Cardiac fibroblast (primary cell): ENCODE measurements around the gene TCAIM.

Experiments
- DNase-seq, 2 donors: peaks; one replicate each; pipeline versions ENCODE4 v3.0.0 to v3.0.0-alpha.2; 2010; ENCODE audit warnings: low read depth in 2 of 2
- H3K4me3 ChIP-seq, 2 donors: replicated peaks in 1 of 2; 1 replicate in 1 of 2; 2 replicates in 1 of 2; pipeline ENCODE4 v1.5.1; 2011; ENCODE audit warnings: low read depth in 2 of 2, low read length in 2 of 2, mild to moderate bottlenecking in 2 of 2, moderate library complexity in 1 of 2
- CTCF ChIP-seq: IDR thresholded peaks from one replicate; pipeline ENCODE4 v1.5.1; 2011; ENCODE audit warnings: low read depth, mild to moderate bottlenecking, low read length, inconsistent platforms

TCAIM gene

GRCh38 chr3:44419923-44420650 lies 81.5 kb downstream of the TCAIM start:
- TF ChIP-seq CTCF = no peak
- no peak overlapping the region for H3K4me3 ChIP-seq
- DNase-seq = no peak

- TF ChIP-seq CTCF = no peak
- no peak overlapping the region for H3K4me3 ChIP-seq
- DNase-seq = no peak
These were observed 82.1 kb downstream of the TCAIM start for GRCh38 chr3:44420676-44421075.

DNA sequence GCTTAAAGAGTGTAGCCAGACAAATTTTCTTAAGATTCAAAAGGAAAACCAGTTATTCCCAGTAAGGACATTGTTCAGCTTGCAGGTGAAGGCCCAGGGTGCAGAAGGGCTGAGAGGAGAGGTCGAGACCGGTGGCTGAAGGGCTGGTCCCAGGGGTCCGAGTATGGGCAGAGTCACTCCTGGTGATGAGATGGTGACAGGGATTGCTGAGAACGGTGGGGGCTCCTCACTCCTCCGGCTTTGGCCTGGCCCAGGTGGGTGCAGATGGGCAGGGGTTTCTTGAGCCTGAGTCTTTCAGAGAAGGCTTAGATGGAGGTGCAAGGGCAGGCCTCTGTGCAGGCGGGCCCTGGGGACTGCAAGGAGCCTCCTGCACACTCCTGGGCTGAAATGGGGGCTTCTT lies 82.7 kb downstream of the TCAIM start:
- no peak for DNase-seq
- no peak for TF ChIP-seq CTCF
- H3K4me3 ChIP-seq = no peak overlapping the region

DNA sequence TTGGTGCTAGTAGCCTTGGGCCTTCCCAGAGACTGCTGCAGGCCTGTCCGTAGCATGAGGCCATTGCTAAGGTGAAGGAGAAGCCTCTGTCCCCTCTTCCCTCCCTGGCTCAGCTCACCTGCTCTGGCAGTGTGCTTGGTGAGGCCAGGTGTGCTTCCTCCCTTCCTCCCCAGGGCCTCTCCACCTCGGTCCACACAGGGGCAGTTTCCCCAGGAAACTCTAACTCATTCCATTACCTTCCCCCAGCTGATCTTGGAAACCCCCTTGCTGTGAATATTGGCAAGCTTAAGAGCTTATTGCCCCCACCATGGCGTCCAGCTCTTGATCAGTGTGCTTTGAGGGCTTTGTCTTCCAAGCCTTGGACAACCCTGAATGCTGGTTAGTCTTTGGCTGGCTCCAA lies 86.2 kb downstream of the TCAIM start:
- TF ChIP-seq CTCF = no peak
- DNase-seq = no peak
- no peak overlapping the region for H3K4me3 ChIP-seq

- no peak for TF ChIP-seq CTCF
- DNase-seq = no peak
- H3K4me3 ChIP-seq = no peak overlapping the region
These were observed 89.1 kb downstream of the TCAIM start for GRCh38 chr3:44427683-44428082.

DNA sequence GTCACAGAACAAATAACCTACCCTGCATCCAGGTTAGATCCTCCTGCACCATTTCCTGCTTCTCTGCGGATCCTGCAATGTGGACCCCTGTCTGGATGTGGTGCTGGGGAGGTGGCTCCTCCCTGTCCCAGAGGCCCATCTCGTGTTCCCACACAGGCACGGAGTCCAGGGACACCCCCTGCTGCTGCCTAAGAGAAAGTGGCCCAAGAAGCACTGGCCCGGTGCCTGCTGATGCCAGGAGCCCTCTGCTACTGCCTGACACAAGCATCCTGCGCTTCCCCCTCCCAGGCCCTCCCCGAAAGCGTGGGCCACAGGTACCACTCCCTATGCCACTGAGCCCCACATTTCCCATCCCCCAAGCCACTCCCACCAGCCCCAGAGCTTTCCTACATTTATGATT lies 90.3 kb downstream of the TCAIM start:
- no peak for DNase-seq
- no peak overlapping the region for H3K4me3 ChIP-seq
- no peak for TF ChIP-seq CTCF

- no peak overlapping the region for H3K4me3 ChIP-seq
- DNase-seq = no peak
- no peak for TF ChIP-seq CTCF
These were observed 90.9 kb downstream of the TCAIM start for GRCh38 chr3:44429459-44429858.
